H9 (cell line): ENCODE results near the gene ECSCR. TPM values are rescaled to one million over a fixed set of nuclear protein-coding genes. Genes with fewer than 3 reads are reported as not detected.

ENCODE experiments used
- DNase-seq: peaks from one replicate; pipeline ENCODE4 v3.0.0-alpha.2; 2017
- H2AFZ ChIP-seq: one replicate; pipeline ENCODE4 v1.6.1; 2013; ENCODE audit warnings: mild to moderate bottlenecking, low read length, control low read depth, moderate library complexity
- H2AK5ac ChIP-seq: 2 replicates; pipeline ENCODE4 v1.6.1; 2013; ENCODE audit warnings: low read length, control low read depth, mixed read lengths; ENCODE audit not compliant: insufficient read length
- H2BK120ac ChIP-seq: one replicate; pipeline ENCODE4 v1.6.1; 2013; ENCODE audit warnings: low read depth, mild to moderate bottlenecking, low read length, control low read depth, inconsistent platforms; ENCODE audit not compliant: poor library complexity, severe bottlenecking
- H2BK12ac ChIP-seq: 2 replicates; pipeline ENCODE4 v1.6.1; 2013; ENCODE audit warnings: low read length, control low read depth, mixed read lengths, low read depth; ENCODE audit not compliant: insufficient read length
- H2BK15ac ChIP-seq: 2 replicates; pipeline ENCODE4 v1.6.1; 2013; ENCODE audit warnings: low read depth, low read length, control low read depth
- H2BK20ac ChIP-seq: one replicate; pipeline ENCODE4 v1.6.1; 2013; ENCODE audit warnings: low read depth, mild to moderate bottlenecking, low read length, control low read depth, inconsistent platforms; ENCODE audit not compliant: poor library complexity, severe bottlenecking
- H2BK5ac ChIP-seq: 2 replicates; pipeline ENCODE4 v1.6.1; 2013; ENCODE audit warnings: low read length, control low read depth, mixed read lengths; ENCODE audit not compliant: insufficient read length
- H3K14ac ChIP-seq: 2 replicates; pipeline ENCODE4 v1.6.1; 2013; ENCODE audit warnings: low read length, control low read depth; ENCODE audit not compliant: insufficient read depth
- H3K18ac ChIP-seq: 2 replicates; pipeline ENCODE4 v1.6.1; 2013; ENCODE audit warnings: low read depth, mild to moderate bottlenecking, mixed read lengths, low read length, control low read depth; ENCODE audit not compliant: insufficient read length
- H3K23ac ChIP-seq: 2 replicates; pipeline ENCODE4 v1.6.1; 2013; ENCODE audit warnings: low read length, control low read depth, mixed read lengths, low read depth; ENCODE audit not compliant: insufficient read length
- H3K23me2 ChIP-seq: 2 replicates; pipeline ENCODE4 v1.6.1; 2013; ENCODE audit warnings: low read depth, mild to moderate bottlenecking, mixed read lengths, low read length, control low read depth; ENCODE audit not compliant: insufficient read length, poor library complexity, severe bottlenecking
- H3K27ac ChIP-seq: 2 replicates; pipeline ENCODE4 v1.5.1; 2013; ENCODE audit warnings: low read length, control low read depth, mixed read lengths, low read depth; ENCODE audit not compliant: insufficient read length
- H3K27me3 ChIP-seq: 2 replicates; pipeline ENCODE4 v1.6.1; 2013; ENCODE audit warnings: low read length, control low read depth, inconsistent platforms; ENCODE audit not compliant: insufficient read depth
- H3K4ac ChIP-seq: 2 replicates; pipeline ENCODE4 v1.6.1; 2013; ENCODE audit warnings: low read depth, mild to moderate bottlenecking, control low read depth, inconsistent platforms, low read length, moderate library complexity
- H3K4me1 ChIP-seq: 2 replicates; pipeline ENCODE4 v1.6.1; 2013; ENCODE audit warnings: low read length, control low read depth, inconsistent platforms; ENCODE audit not compliant: insufficient read depth
- H3K4me2 ChIP-seq: 2 replicates; pipeline ENCODE4 v1.6.1; 2013; ENCODE audit warnings: low read length, control low read depth, mixed read lengths; ENCODE audit not compliant: insufficient read length, insufficient read depth
- H3K56ac ChIP-seq: 2 replicates; pipeline ENCODE4 v1.6.1; 2013; ENCODE audit warnings: low read depth, mild to moderate bottlenecking, mixed read lengths, low read length, control low read depth; ENCODE audit not compliant: insufficient read length
- H3K79me1 ChIP-seq: 2 replicates; pipeline ENCODE4 v1.6.1; 2013; ENCODE audit warnings: low read depth, mild to moderate bottlenecking, moderate library complexity, low read length, control low read depth, inconsistent platforms; ENCODE audit not compliant: insufficient read depth, poor library complexity, severe bottlenecking
- H3K79me2 ChIP-seq: 2 replicates; pipeline ENCODE4 v1.6.1; 2013; ENCODE audit warnings: low read length, control low read depth, inconsistent platforms; ENCODE audit not compliant: insufficient read depth
- H3K9ac ChIP-seq: 2 replicates; pipeline ENCODE4 v1.6.1; 2013; ENCODE audit warnings: low read length, control low read depth, mixed read lengths; ENCODE audit not compliant: insufficient read length; ENCODE audit errors: extremely low read depth
- H3K9me3 ChIP-seq: one replicate; pipeline ENCODE4 v1.6.1; 2013; ENCODE audit warnings: low read depth, low read length, inconsistent platforms; ENCODE audit not compliant: control insufficient read depth
- H3T11ph ChIP-seq: one replicate; pipeline ENCODE4 v1.6.1; 2013; ENCODE audit warnings: mild to moderate bottlenecking, low read length, control low read depth, inconsistent platforms
- H4K20me1 ChIP-seq: one replicate; pipeline ENCODE4 v1.6.1; 2013; ENCODE audit not compliant: control insufficient read depth, insufficient read length, insufficient read depth
- H4K5ac ChIP-seq: 2 replicates; pipeline ENCODE4 v1.6.1; 2013; ENCODE audit warnings: low read depth, mild to moderate bottlenecking, mixed read lengths, low read length, control low read depth; ENCODE audit not compliant: insufficient read length
- H4K8ac ChIP-seq: replicated peaks from 2 replicates; pipeline ENCODE4 v1.6.1; 2013; ENCODE audit warnings: low read length, control low read depth, mixed read lengths, low read depth; ENCODE audit not compliant: insufficient read length
- H4K91ac ChIP-seq: 2 replicates; pipeline ENCODE4 v1.6.1; 2013; ENCODE audit warnings: low read depth, mild to moderate bottlenecking, moderate library complexity, mixed read lengths, low read length, control low read depth; ENCODE audit not compliant: insufficient read length
- H3K27ac Mint-ChIP-seq, 3 experiments: 2 replicates in 2 of 3; 3 replicates in 1 of 3; pipeline ENCODE4 v1.8.0; 2020 to 2021; ENCODE audit warnings: mixed read lengths in 3 of 3, mild to moderate bottlenecking in 1 of 3, moderate library complexity in 1 of 3
- H3K27me3 Mint-ChIP-seq: 2 replicates; pipeline ENCODE4 v1.8.0; 2021; ENCODE audit warnings: low read depth, mild to moderate bottlenecking, moderate library complexity, mixed read lengths
- H3K36me3 Mint-ChIP-seq, 3 experiments: 2 replicates in 2 of 3; 3 replicates in 1 of 3; pipeline ENCODE4 v1.8.0; 2020 to 2021; ENCODE audit warnings: low read depth in 3 of 3, mixed read lengths in 3 of 3; ENCODE audit not compliant: insufficient read depth in 1 of 3
- H3K4me1 Mint-ChIP-seq, 2 experiments: 2 replicates each; pipeline ENCODE4 v1.8.0; 2020; ENCODE audit warnings: mixed read lengths in 2 of 2
- H3K4me3 Mint-ChIP-seq, 2 experiments: 2 replicates in 1 of 2; 3 replicates in 1 of 2; pipeline ENCODE4 v1.8.0; 2020 to 2021; ENCODE audit warnings: mild to moderate bottlenecking in 2 of 2, mixed read lengths in 2 of 2, moderate library complexity in 1 of 2
- H3K9me3 Mint-ChIP-seq, 2 experiments: 2 replicates in 1 of 2; 3 replicates in 1 of 2; pipeline ENCODE4 v1.8.0; 2020; ENCODE audit warnings: mild to moderate bottlenecking in 2 of 2, mixed read lengths in 2 of 2, moderate library complexity in 1 of 2
- CTCF ChIP-seq: fragments of 200-600 bp; sonication (generic); conservative IDR thresholded peaks from 3 replicates; pipeline ENCODE4 v1.8.0; 2021; ENCODE audit warnings: antibody characterized with exemption, mild to moderate bottlenecking
- WGBS: extraction: QIAGEN DNeasy Blood & Tissue Kit; methylation state at CpG from one replicate; pipeline ENCODE4 v1.1.7; 2013; ENCODE audit warnings: missing lambda C conversion rate, low lambda C conversion rate, mixed read lengths; ENCODE audit not compliant: insufficient read length; ENCODE audit errors: extremely low coverage; 5-methylcytosine and 5-hydroxymethylcytosine counted together
- total RNA-seq: library from RNA; stranded (reverse); gene quantifications from 2 replicates; pipeline ENCODE4 v1.2.1, GENCODE V29; 2021

Gene ECSCR
- total RNA-seq, 1 experiment from 2014 or later, result 1.6 TPM

DNA sequence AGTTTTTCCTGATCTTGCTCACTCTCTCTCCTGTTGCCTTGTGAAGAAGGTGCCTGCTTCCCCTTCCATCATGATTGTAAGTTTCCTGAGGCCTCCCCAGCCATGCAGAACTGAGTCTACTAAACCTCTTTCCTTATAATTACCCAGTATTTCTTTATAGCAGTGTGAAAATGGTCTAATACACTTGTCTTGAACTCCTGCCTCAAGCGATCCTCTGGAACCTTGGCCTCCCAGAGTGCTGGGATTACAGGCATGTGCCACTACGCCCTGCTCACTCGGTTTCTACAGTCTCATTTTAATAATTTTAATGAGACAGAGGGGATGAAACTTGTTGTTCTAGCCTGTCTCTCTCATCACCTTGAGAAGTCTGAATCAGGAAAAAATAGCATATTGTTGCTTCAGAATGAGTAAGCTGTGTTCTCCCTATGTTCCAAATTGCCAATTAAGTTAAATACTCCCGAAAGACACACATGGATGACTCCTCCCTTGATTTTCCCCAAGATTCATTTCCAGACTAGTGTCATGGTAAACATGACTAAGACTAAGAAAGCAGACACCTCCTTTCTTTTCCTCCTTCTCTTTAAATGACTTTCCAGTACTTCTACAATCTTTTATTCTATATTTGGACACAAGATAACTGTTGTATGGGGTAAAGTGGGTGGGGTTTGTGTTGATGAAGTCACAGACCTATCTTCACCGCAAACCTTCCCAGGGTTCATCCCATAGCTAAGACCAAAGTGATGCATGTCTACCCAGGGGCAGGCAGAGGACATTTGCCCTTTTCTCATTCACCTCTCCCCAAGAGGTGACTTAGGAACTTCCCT is 15.4 kb downstream of the ECSCR start:
- Histone ChIP-seq H3K9me3 (no peaks in the 10 kb centered on the region), H3K27me3 (no peaks in the 10 kb centered on the region), H3K9ac (no peak overlapping the region), H3K18ac (no peak overlapping the region), H3K4ac (no peak overlapping the region), H3K56ac (no peak overlapping the region), H2AK5ac (no peak overlapping the region), H3T11ph (no peak overlapping the region), H2BK120ac (no peak overlapping the region), H2BK15ac (no peak overlapping the region), H4K91ac (no peak overlapping the region), H3K23ac (no peak overlapping the region), H2BK20ac (no peak overlapping the region), H2AFZ (no peak overlapping the region), H3K14ac (no peak overlapping the region), H3K4me1 (no peaks in the 10 kb centered on the region), H2BK5ac (no peak overlapping the region), H3K4me2 (no peak overlapping the region), H3K79me2 (no peaks in the 10 kb centered on the region), H3K27ac (no peak overlapping the region), H3K79me1 (no peaks in the 10 kb centered on the region), H2BK12ac (no peak overlapping the region), H3K23me2 (no peaks in the 10 kb centered on the region), H4K8ac (no peak overlapping the region), H4K5ac (no peak overlapping the region), H4K20me1 (no peaks in the 10 kb centered on the region)
- H3K4me1 Mint-ChIP-seq, result peaks cover 9 to 14% of the 10 kb centered on the region in 2 experiments
- no peak overlapping the region for H3K4me3 Mint-ChIP-seq
- no peaks in the 10 kb centered on the region for H3K36me3 Mint-ChIP-seq
- no peaks in the 10 kb centered on the region for H3K9me3 Mint-ChIP-seq
- no CpG with 5 or more reads among the region's 5 CpGs for WGBS
- no peak for DNase-seq
- TF ChIP-seq CTCF, result no peak
- no peaks in the 10 kb centered on the region; the same call in none of the 2 replicates for H3K27me3 Mint-ChIP-seq
- no peak overlapping the region for H3K27ac Mint-ChIP-seq
